ENCODE results near the gene LIMS1.
"Not testable (repeated sequence)": the region's sequence is repeated elsewhere in the genome, so short reads cannot be mapped to it uniquely, and the experiment has no call there.

Gene LIMS1

DNA sequence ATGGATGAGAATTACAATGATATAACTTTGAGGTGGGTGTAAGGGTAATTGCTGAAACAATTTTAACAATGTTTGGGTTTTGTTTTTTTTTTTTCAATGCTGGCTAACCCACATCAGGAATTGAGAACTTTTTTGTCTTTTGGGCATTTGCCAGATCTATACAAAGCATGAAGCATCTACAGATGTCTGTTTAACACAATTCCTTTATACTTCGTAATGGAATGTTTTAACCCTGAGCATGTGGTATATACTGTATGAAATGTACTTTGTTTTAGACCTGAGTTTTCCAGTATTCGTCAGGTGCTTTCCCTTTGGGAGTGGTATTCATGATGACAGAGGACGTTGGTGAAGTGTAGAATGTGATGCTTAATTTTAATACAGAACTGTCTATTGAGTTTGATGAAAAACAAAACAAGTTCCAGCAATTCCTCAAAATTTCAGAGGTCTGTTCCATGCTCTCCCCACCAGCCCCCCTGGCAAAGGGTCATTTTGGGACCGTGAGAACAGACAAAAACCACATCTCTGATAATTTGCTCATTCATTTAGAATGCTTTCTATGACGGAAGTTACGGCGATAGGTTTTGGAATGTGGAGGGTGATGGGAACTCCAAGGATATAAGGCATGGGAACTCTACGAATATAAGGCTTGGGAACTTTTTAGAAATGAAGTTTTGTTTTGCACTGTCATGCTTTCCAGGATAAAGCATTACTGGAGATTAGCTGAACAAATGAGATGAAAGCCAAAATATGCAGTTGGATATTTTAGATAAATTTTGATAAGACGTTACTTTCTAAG is 14.1 kb downstream of the LIMS1 start:
- no peak for DNase-seq (ENCODE audit: extremely low spot score, insufficient read length, low read depth)
- FAIRE-seq = peak; percentile 50

DNA sequence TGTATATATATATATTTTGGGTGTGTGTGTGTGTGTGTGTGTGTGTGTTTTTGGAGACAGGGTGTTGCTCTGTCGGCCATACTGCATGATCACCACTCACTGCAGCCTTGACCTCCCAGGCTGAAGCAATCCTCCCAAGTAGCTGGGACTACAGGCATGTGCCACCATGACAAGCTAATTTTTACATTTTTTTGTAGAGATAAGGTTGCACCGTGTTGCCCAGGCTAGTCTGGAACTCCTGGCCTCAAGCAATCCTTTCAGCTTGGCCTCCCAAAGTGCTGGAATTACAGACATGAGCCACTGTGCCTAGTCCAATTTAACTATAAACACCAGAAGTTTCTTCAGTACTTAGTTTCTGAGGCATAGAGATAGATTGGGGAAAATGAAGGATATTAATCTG is 18.3 kb downstream of the LIMS1 start:
- FAIRE-seq (no peak), DNase-seq (ENCODE audit: extremely low spot score, insufficient read length, low read depth) (no peak)

DNA sequence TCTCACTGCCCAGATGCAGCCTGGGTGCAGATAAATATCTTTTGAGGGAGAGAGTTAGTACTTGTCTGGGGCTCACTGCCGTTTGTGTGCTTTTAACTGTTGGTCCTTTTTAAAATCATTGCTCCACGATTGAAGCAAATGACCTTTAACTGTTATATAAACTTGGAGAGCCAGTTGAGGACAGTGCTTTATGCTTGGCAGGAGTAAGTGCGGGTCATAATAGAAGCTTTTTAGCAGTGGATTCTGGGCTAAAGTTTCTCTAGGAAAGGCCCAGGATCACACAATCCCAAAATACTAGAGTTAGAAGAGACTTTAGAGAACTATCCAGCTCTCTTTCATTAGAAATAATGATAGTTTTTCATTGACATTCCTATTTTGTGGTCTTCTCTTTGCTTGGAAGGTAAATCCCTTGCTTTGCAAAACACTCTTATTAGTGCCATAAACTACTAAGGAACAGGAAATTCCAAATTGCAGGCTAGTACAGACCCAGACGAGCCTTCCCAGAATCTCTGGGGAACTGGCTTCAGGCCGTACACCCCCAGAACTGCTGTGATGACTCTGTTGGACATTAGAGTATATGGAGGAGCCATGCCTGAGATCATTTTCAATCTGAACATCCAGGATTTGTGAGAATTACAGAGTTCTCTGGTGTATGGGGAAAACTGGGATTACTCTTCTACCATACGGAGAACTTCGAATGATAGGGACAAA is 19.1 kb downstream of the LIMS1 start:
- FAIRE-seq = no peak
- DNase-seq (ENCODE audit: extremely low spot score, insufficient read length, low read depth) = no peak

- FAIRE-seq (no peak), DNase-seq (ENCODE audit: extremely low spot score, insufficient read length, low read depth) (no peak)
Measured at GRCh38 chr2:108554528-108554927, 20.3 kb downstream of the LIMS1 start.

DNA sequence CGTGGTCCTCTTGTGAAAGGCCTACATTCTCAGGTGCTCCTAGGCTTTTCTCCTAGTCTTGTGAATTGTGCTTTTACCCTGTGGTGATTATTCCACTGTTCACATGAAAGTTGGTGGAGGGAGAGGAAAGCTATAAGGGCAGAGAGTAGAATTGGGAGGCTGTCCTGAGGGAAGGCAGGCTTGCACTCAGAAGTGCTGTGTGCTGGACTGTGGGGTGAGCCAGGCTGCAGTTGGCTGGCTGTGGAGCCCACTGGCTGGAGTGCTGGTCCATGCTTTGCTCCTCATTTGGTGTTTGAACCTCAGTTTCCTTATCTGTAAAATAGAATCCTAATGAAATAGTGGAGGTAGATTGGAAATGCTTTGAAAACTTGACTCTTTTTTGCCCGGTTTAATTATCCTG is 21.3 kb downstream of the LIMS1 start:
- no peak for FAIRE-seq

GRCh38 chr2:108556581-108556980 is 22.3 kb downstream of the LIMS1 start:
- DNase-seq (ENCODE audit: extremely low spot score, insufficient read length, low read depth); FAIRE-seq: not testable (repeated sequence)

More for the DNA sequence above, 21.3 kb downstream of the LIMS1 start:
- no peak for DNase-seq (ENCODE audit: extremely low spot score, insufficient read length, low read depth)

DNA sequence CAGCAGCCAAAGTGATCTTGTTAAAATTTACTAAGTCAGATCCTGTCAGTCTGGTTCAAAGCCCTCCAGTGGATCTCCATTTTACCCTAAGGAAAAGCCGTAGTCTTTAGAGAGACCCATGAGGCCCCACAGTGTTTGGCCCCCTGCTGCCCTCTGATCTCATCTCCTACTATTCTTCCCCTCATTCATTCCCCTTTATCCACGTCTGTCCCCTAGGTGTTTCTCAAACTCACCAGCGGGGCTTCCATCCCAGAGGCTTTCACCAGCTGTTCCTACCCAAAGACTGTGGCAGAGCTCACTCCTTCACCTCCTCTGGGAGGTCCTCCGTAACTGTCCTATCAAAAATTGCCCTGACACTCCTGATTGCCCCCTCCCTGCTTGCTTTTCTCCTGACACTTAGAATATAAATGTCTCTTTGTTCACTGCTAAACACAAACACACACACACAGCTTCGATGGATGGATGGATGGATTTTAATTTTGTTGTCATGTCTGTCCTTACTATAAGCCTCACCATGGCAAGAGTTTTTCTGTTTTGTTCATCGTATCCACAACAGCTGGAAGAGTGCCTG is 26.1 kb downstream of the LIMS1 start:
- DNase-seq (ENCODE audit: extremely low spot score, insufficient read length, low read depth) (no peak), FAIRE-seq (no peak)

- FAIRE-seq = no peak
Measured at GRCh38 chr2:108560895-108561530, 26.7 kb downstream of the LIMS1 start.

DNA sequence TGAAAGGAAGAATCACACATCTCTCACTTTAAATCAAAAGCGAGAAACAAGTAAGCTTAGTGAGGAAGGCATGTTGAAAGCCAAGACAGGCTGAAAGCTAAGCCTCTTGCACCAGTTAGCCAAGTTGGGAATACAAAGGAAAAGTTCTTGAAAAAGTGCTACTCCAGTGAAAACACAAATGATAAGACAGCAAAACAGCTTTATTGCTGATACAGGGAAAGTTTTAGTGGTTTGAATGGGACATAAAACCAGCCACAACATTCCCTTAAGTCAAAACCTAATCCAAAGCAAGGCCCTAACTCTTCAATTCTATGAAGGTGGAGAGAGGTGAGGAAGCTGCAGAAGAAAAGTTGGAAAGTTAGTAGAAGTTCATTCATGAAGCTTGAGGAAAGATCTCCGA is 28.0 kb downstream of the LIMS1 start:
- DNase-seq (ENCODE audit: extremely low spot score, insufficient read length, low read depth) (no peak), FAIRE-seq (no peak)

More at GRCh38 chr2:108560895-108561530, 26.7 kb downstream of the LIMS1 start:
- DNase-seq (ENCODE audit: extremely low spot score, insufficient read length, low read depth) = no peak

GRCh38 chr2:108564510-108564909 is 30.2 kb downstream of the LIMS1 start:
- FAIRE-seq = no peak
- DNase-seq (ENCODE audit: extremely low spot score, insufficient read length, low read depth) = no peak

- FAIRE-seq = peak; percentile 83
- no peak for DNase-seq (ENCODE audit: extremely low spot score, insufficient read length, low read depth)
Measured at GRCh38 chr2:108565778-108566375, 31.6 kb downstream of the LIMS1 start.

DNA sequence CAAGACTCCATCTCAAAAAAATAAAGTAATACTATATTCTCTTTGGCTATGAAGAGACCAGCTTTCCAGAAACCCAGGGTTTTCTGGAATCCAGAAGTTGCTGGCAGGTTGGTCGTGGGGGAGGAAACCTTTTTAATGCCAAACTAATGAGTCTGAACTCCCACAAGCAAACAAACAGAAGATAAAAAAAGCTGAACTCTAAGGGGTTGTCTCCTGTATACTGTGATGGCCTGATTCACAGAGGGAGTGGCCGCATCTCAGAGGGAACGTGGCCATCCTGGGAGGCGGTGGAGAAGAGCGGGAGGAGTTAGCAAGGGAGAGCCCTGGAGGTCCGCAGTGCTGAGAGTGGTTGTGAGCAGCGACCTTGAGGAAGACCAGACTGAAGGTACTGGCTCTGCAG is 36.1 kb downstream of the LIMS1 start:
- FAIRE-seq (no peak), DNase-seq (ENCODE audit: extremely low spot score, insufficient read length, low read depth) (no peak)

DNA sequence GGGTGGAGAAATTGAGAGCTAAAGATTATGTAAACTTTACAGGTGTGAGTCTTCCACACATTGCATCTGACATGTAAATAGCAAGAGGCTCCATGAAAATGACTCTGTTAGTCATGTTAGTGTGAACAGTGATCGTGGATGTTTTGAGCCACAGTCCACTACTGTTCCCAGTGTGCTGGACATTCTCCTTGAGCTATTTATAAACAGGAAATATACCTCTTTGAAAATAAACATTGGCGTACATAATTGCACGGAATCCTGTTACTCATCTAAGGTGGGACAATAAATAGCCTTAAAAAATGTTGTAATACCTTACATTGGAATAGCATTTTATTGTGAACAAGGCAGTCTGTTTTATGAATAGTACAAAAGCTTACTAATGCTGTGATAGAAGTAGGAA is 37.0 kb downstream of the LIMS1 start:
- DNase-seq (ENCODE audit: extremely low spot score, insufficient read length, low read depth) = no peak

DNA sequence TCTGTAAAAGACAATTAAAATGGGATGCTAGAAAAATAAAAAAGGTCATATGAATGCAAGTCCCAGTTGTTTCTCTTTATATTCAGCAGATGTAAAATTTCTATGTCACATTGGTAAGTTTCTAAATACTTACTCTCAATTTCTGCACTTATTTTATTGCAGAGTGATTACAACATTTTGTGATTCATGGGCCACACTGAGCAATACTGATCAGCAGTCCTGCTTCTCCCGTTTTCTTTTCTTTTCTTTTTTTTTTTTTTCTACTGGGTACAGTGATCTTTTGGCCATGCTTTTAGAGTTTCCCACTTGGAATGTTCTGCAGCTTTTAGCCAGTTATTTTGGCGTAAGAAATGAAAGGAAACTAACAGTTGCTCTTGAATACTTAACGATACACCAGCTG is 38.8 kb downstream of the LIMS1 start:
- DNase-seq (ENCODE audit: extremely low spot score, insufficient read length, low read depth) = no peak
- no peak for FAIRE-seq

More for the DNA sequence above, 37.0 kb downstream of the LIMS1 start:
- no peak for FAIRE-seq

GRCh38 chr2:108574332-108574731 is 40.1 kb downstream of the LIMS1 start:
- FAIRE-seq (no peak), DNase-seq (ENCODE audit: extremely low spot score, insufficient read length, low read depth) (no peak)

- DNase-seq (ENCODE audit: extremely low spot score, insufficient read length, low read depth) (no peak), FAIRE-seq (peak; percentile 90)
Measured at GRCh38 chr2:108575132-108575966, 41.1 kb downstream of the LIMS1 start.

DNA sequence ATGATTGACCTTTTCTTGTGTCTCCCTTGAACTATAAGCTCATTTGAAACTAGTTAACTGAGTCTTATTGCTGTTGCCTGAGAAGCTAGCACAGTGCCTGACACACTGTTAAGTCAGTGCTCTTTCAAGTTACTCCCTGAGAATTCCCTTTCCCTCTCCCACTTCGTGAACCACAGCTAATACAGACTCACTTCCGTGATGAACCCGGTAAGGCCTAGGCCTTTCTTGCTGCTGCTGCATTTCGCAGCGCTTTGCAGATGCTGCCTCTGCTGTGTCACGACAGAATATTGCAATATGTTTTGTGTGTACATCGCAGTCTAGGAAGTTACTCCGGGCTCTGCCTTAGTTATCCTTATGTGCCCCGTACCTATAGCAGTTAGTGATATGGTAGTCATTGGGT is 42.8 kb downstream of the LIMS1 start:
- no peak for FAIRE-seq

GRCh38 chr2:108579623-108580022 is 45.4 kb downstream of the LIMS1 start:
- no peak for FAIRE-seq
- DNase-seq (ENCODE audit: extremely low spot score, insufficient read length, low read depth) = no peak

More for the DNA sequence above, 42.8 kb downstream of the LIMS1 start:
- no peak for DNase-seq (ENCODE audit: extremely low spot score, insufficient read length, low read depth)

- peak; percentile 44 for FAIRE-seq
- no peak for DNase-seq (ENCODE audit: extremely low spot score, insufficient read length, low read depth)
Measured at GRCh38 chr2:108580050-108580449, 45.8 kb downstream of the LIMS1 start.

Data from GM18507 (cell line).